ENCODE data around the gene KRT6C.

- TF ChIP-seq EP300 (IDR thresholded peaks at IDR 0.05; ENCODE audit: borderline replicate concordance) (no peak), TAF1 (IDR thresholded peaks at IDR 0.05; ENCODE audit: low read depth) (no peak), YY1 (IDR thresholded peaks at IDR 0.05; ENCODE audit: low read depth) (no peak), CREB1 (IDR thresholded peaks at IDR 0.05; ENCODE audit: low read depth) (no peak), MAX (IDR thresholded peaks at IDR 0.05) (no peak), CEBPB (IDR thresholded peaks at IDR 0.05) (no peak), FOXM1 (IDR thresholded peaks at IDR 0.05; ENCODE audit: borderline replicate concordance, low read depth) (no peak)
- TF ChIP-seq, protein P1, sequence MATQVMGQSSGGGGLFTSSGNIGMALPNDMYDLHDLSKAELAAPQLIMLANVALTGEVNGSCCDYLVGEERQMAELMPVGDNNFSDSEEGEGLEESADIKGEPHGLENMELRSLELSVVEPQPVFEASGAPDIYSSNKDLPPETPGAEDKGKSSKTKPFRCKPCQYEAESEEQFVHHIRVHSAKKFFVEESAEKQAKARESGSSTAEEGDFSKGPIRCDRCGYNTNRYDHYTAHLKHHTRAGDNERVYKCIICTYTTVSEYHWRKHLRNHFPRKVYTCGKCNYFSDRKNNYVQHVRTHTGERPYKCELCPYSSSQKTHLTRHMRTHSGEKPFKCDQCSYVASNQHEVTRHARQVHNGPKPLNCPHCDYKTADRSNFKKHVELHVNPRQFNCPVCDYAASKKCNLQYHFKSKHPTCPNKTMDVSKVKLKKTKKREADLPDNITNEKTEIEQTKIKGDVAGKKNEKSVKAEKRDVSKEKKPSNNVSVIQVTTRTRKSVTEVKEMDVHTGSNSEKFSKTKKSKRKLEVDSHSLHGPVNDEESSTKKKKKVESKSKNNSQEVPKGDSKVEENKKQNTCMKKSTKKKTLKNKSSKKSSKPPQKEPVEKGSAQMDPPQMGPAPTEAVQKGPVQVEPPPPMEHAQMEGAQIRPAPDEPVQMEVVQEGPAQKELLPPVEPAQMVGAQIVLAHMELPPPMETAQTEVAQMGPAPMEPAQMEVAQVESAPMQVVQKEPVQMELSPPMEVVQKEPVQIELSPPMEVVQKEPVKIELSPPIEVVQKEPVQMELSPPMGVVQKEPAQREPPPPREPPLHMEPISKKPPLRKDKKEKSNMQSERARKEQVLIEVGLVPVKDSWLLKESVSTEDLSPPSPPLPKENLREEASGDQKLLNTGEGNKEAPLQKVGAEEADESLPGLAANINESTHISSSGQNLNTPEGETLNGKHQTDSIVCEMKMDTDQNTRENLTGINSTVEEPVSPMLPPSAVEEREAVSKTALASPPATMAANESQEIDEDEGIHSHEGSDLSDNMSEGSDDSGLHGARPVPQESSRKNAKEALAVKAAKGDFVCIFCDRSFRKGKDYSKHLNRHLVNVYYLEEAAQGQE (IDR thresholded peaks at IDR 0.05; ENCODE audit: low read depth): no peak
- TF ChIP-seq, protein P2, sequence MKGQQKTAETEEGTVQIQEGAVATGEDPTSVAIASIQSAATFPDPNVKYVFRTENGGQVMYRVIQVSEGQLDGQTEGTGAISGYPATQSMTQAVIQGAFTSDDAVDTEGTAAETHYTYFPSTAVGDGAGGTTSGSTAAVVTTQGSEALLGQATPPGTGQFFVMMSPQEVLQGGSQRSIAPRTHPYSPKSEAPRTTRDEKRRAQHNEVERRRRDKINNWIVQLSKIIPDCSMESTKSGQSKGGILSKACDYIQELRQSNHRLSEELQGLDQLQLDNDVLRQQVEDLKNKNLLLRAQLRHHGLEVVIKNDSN (IDR thresholded peaks at IDR 0.05): no peak
Measured at GRCh38 chr12:52432559-52433207, 40.9 kb downstream of the KRT6C start.
